Subcutaneous abdominal adipose tissue (tissue), 5 donors: Measurements from ENCODE around the gene ROR1.

ENCODE experiments used
- H3K27ac ChIP-seq: one replicate; pipeline ENCODE4 v1.7.0; 2013; ENCODE audit warnings: low read depth, mild to moderate bottlenecking, inconsistent platforms, low read length, moderate library complexity
- H3K27me3 ChIP-seq, 5 donors: one replicate each; pipeline ENCODE4 v1.7.0; 2013; ENCODE audit warnings: low read length in 5 of 5, inconsistent platforms in 1 of 5; ENCODE audit not compliant: control insufficient read depth in 5 of 5, insufficient read depth in 4 of 5
- H3K36me3 ChIP-seq, 5 donors: one replicate each; pipeline ENCODE4 v1.7.0; 2013; ENCODE audit warnings: low read length in 5 of 5; ENCODE audit not compliant: control insufficient read depth in 5 of 5, insufficient read depth in 5 of 5
- H3K4me1 ChIP-seq, 5 donors: one replicate each; pipeline ENCODE4 v1.7.0; 2013; ENCODE audit warnings: low read length in 5 of 5, mild to moderate bottlenecking in 3 of 5, moderate library complexity in 1 of 5; ENCODE audit not compliant: control insufficient read depth in 5 of 5, insufficient read depth in 5 of 5
- H3K4me3 ChIP-seq, 5 donors: one replicate each; pipeline ENCODE4 v1.7.0; 2013; ENCODE audit warnings: low read length in 5 of 5, low read depth in 1 of 5
- H3K9ac ChIP-seq, 5 donors: one replicate each; pipeline ENCODE4 v1.7.0; 2013; ENCODE audit warnings: low read length in 5 of 5, mild to moderate bottlenecking in 4 of 5, moderate library complexity in 3 of 5
- H3K9me3 ChIP-seq, 5 donors: one replicate each; pipeline ENCODE4 v1.7.0; 2013; ENCODE audit warnings: low read length in 5 of 5; ENCODE audit not compliant: control insufficient read depth in 5 of 5
- donor health status: healthy.
- donor health status: healthy.
- donor health status: healthy.
- donor health status: healthy.
- donor health status: healthy.

The ROR1 gene

DNA sequence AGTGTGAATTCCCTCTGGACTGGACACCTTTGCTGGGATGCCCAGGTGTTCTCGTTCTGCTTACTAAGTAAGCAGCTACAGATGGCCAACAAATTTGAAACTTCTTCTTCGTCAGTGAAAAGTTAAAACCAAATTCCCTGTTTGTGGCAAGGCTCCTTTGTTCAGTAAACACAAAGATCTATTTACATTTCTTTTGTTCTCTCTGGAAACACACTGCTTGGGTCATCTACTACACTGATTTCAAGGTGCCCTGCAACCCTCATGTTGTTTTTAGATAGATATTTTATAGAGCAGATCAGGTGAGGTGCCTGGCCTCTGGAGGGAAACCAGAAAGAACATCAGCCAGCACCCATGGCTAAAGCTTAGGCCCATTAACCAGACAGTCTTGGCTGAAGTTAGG is 272.4 kb downstream of the ROR1 start:
- Histone ChIP-seq H3K4me1 (peaks cover 0 to 29% (median 21%) of the 10 kb centered on the region in 5 donors), H3K36me3 (no peaks in the 10 kb centered on the region), H3K27ac (no peak overlapping the region)

DNA sequence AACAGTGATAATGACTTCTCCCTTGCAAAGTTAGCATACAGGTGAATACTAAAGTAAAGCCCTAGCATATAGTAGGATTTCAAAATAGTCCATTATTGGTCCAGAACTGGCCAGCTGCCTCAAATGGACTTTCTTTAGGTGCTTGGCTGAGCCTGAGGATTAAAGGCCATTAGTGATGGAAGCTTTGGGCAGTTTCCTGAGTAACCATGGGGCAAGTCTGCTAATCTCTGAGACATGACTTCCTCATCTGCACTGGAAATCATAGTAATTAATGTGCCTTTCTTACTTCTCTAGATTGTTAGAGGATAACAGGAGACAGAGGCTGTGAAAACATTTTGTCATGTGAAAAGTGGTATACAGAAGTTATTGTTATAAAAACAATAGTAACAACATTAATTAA is 273.1 kb downstream of the ROR1 start:
- Histone ChIP-seq H3K4me3 (no peak overlapping the region), H3K9ac (no peak overlapping the region), H3K4me1 (peaks cover 0 to 32% (median 18%) of the 10 kb centered on the region in 5 donors), H3K27ac (no peak overlapping the region), H3K36me3 (no peaks in the 10 kb centered on the region), H3K9me3 (no peaks in the 10 kb centered on the region), H3K27me3 (no peaks in the 10 kb centered on the region)

More for the DNA sequence above, 272.4 kb downstream of the ROR1 start:
- Histone ChIP-seq H3K9ac (no peak overlapping the region), H3K27me3 (no peaks in the 10 kb centered on the region), H3K9me3 (no peaks in the 10 kb centered on the region), H3K4me3 (no peak overlapping the region)

DNA sequence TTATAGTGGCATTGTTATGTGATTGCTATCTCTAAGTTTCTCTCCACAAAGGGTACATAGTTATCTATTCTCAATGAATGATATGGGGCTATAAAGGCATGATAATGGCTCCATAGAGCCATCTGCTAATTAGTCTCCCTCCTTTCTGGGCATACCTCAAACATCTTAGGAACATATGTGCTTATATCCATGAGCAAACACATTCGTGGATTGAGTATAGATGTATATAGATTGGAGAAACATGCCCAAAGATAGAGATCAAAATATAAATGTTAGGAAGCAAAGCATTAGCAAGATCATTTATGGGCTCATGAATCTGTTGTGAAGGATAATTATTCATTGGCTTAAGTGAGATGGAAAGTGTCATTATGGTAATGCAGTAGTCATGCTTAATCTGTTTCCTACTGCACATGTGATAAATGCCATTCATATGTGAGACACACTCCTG is 273.8 kb downstream of the ROR1 start:
- H3K27ac ChIP-seq: no peak overlapping the region
- H3K4me1 ChIP-seq: peaks cover 0 to 35% (median 11%) of the 10 kb centered on the region in 5 donors
- H3K9ac ChIP-seq: no peak overlapping the region
- no peaks in the 10 kb centered on the region for H3K36me3 ChIP-seq
- no peaks in the 10 kb centered on the region for H3K27me3 ChIP-seq
- no peak overlapping the region for H3K4me3 ChIP-seq
- no peaks in the 10 kb centered on the region for H3K9me3 ChIP-seq

DNA sequence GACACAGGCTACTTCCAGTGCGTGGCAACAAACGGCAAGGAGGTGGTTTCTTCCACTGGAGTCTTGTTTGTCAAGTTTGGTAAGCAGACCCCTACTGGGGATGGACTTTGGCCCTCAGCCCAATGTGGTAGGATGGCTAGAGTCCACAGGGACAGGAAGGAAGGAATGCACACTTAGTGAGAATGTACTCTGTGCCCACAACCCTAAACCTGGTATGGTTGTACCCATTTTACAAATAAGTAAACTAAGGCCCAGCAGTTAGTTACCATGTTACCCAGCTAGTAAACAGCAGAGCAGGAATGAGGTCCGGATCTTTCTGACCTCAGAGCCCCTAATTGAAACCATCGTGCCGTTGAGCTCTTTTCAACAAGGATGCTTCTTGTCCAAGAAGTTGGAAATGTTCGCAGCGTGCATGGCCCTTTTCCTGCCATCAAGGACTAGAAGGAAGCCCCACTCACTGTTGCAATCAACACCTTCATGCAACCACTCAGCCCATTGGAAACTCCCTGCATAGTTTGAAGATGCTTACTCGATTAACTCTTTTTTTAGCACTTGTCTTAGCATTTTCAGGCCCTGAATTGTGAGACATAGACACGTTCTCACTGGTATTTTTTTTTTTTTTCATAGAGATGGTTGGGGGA is 276.2 kb downstream of the ROR1 start:
- Histone ChIP-seq H3K4me3 (no peak overlapping the region), H3K36me3 (no peaks in the 10 kb centered on the region), H3K9me3 (no peaks in the 10 kb centered on the region), H3K27me3 (no peaks in the 10 kb centered on the region), H3K4me1 (peaks cover 0 to 23% (median 0%) of the 10 kb centered on the region in 5 donors), H3K27ac (peak overlapping the region; percentile 28), H3K9ac (no peak overlapping the region)

DNA sequence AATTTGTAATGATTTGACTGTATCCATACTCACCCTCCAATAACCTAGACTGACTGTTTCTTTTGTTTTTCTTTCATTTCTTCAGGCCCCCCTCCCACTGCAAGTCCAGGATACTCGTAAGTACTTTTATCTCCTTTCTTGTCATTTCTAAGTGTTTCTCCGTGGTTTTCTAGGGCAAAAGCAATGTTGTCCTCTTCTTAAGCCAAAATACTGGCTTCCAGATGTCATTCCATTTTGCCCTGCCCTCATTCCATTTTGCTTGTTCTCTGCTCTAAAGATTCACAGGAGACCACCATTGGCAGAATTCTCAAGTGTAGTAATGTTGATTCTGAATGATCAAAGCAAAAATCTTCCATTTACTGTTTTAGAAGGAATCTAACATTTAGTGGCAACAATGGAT is 276.8 kb downstream of the ROR1 start:
- peak overlapping the region; percentile 28 for H3K27ac ChIP-seq
- no peak overlapping the region for H3K9ac ChIP-seq
- no peaks in the 10 kb centered on the region for H3K27me3 ChIP-seq
- H3K4me1 ChIP-seq: peaks cover 0 to 27% (median 0%) of the 10 kb centered on the region in 5 donors
- H3K4me3 ChIP-seq: peak overlapping the region in 1 of 5 donors; percentile 12
- H3K36me3 ChIP-seq: no peaks in the 10 kb centered on the region
- H3K9me3 ChIP-seq: no peaks in the 10 kb centered on the region

DNA sequence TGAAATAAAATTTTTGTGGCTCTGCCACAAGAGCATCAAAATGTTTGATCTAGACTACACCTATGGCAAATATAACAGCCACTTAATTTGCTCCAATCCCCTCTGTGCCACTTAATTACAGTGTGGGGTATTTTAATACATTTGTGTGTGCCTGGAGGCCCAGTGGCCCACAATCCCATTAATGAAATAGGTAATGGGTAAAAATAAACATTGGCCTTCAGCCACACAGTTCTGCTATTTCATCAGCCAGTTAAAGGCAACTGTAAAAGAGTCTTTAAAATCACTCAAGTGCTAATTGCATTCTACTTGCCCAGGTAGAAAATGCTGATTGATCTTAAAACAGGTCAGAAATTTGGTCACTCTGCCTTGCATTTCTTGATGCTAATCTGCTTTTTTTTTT is 278.0 kb downstream of the ROR1 start:
- no peak overlapping the region for H3K9ac ChIP-seq
- H3K27me3 ChIP-seq: no peaks in the 10 kb centered on the region
- H3K4me3 ChIP-seq: no peak overlapping the region
- peaks cover 0 to 27% (median 0%) of the 10 kb centered on the region in 5 donors for H3K4me1 ChIP-seq
- H3K9me3 ChIP-seq: no peaks in the 10 kb centered on the region
- H3K36me3 ChIP-seq: no peaks in the 10 kb centered on the region
- H3K27ac ChIP-seq: no peak overlapping the region

DNA sequence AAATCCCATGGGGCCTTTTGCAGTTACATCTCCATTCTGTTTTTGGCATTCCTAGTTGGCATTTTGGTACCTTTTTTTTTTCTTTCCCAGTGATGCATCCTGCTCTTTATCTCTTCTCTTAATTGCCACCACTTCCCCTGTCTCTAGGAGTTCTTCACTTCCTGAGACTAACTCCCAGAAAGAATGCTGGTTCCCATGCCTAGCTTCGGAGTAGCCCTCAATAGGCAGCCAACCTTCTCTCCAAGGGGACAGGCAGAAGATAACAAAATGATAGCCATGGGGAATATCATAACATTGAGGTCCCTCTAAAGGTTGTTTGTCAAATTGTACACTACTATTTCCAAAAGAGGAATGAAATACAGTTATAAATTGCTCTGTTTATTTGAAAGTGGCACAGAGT is 279.0 kb downstream of the ROR1 start:
- Histone ChIP-seq H3K9me3 (peaks cover 0 to under 1% (median 0%) of the 10 kb centered on the region in 5 donors), H3K27ac (no peak overlapping the region), H3K36me3 (no peaks in the 10 kb centered on the region), H3K27me3 (no peaks in the 10 kb centered on the region), H3K9ac (no peak overlapping the region), H3K4me3 (no peak overlapping the region), H3K4me1 (peaks cover 0 to 27% (median 0%) of the 10 kb centered on the region in 5 donors)

DNA sequence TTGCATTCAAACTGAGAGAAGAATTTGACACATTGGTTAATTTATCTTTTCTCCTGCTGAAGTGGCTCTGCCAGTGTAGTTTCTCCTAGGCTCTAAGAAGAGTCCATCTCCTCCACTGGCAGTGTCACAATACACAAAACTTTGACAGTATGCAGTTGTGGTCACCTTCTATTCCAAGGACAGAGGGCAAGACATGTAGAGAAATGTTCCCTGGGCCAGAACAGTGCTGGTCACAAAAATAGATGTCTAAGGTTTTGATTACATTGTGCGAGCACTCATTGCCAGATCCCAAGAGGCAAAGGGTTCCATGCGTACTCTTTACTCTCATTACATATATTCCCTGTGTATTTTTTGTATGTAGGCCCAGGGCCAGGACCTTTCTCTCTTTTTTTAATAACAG is 281.5 kb downstream of the ROR1 start:
- no peak overlapping the region for H3K9ac ChIP-seq
- H3K4me1 ChIP-seq: peaks cover 0 to 23% (median 0%) of the 10 kb centered on the region in 5 donors
- no peaks in the 10 kb centered on the region for H3K27me3 ChIP-seq
- H3K9me3 ChIP-seq: peaks cover 0 to 12% (median 0%) of the 10 kb centered on the region in 5 donors
- H3K36me3 ChIP-seq: no peaks in the 10 kb centered on the region
- no peak overlapping the region for H3K4me3 ChIP-seq
- no peak overlapping the region for H3K27ac ChIP-seq

DNA sequence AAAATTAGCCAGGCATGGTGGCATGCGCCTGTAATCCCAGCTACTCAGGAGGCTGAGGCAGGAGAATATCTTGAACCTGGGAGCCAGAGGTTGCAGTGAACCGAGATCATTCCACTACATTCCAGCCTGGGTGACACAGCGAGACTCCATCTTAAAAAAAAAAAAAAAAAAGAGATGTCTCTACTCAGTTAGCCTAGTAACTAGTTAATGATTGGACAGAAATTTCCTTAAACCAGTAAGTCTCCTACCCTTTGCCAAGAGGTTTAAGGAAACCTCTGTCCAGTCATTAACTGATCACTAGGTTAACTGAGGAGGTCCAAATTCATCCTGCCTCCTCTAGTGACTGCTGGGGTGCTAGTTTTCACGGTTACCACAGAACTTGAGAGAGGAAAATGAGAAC is 285.7 kb downstream of the ROR1 start:
- H3K27ac ChIP-seq: no peak overlapping the region
- H3K9me3 ChIP-seq: peaks cover 0 to 12% (median 0%) of the 10 kb centered on the region in 5 donors
- H3K9ac ChIP-seq: no peak overlapping the region
- H3K27me3 ChIP-seq: no peaks in the 10 kb centered on the region
- H3K4me3 ChIP-seq: no peak overlapping the region
- no peaks in the 10 kb centered on the region for H3K36me3 ChIP-seq
- peaks cover 0 to 9% (median 0%) of the 10 kb centered on the region in 5 donors for H3K4me1 ChIP-seq

DNA sequence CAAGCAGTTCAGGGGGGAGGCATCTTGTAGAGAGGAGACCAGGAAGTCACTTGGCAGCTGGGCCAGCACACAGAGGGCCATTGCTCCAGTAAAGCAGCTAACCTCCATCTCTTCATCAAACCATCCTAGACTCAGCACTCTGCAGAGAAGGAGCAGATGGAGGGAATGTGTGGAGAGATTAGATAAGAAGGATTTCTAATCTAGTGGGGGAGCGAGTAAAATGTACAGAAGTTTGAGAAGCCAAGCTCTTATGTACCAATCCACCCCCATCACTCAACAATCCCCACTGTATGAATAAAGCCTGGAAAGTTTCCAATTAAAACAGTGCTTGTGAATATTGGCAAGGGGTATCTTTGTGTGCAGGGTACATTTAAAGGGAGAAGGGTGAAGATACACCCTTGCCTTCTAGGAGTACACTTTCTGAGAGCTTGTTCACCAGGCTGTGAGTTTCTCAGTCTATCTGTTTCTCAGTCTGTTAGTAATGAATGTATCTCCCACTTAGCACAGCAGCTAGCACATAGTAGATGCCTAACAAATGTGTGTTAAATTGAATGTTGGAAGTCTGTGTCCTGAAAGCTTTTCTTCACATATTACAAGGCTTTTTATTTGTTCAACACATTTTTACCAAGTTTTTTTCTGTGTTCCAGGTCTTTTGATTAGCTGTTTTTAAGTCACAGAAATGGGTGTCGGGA is 286.9 kb downstream of the ROR1 start:
- no peak overlapping the region for H3K9ac ChIP-seq
- peaks cover 0 to 12% (median 0%) of the 10 kb centered on the region in 5 donors for H3K9me3 ChIP-seq
- H3K27ac ChIP-seq: no peak overlapping the region

More for the DNA sequence above, 286.9 kb downstream of the ROR1 start:
- Histone ChIP-seq H3K27me3 (no peaks in the 10 kb centered on the region), H3K36me3 (no peaks in the 10 kb centered on the region), H3K4me3 (no peak overlapping the region), H3K4me1 (no peaks in the 10 kb centered on the region)
